ENCODE results near the gene IRX4.
"Not testable (repeated sequence)": the region's sequence is repeated elsewhere in the genome, so short reads cannot be mapped to it uniquely, and the experiment has no call there.

The IRX4 gene

GRCh38 chr5:1877103-1878049, 5.3 kb downstream of the IRX4 start:
- DNase-seq = no peak

- DNase-seq = no peak
These were observed 6.1 kb downstream of the IRX4 start for GRCh38 chr5:1876660-1877064.

DNA sequence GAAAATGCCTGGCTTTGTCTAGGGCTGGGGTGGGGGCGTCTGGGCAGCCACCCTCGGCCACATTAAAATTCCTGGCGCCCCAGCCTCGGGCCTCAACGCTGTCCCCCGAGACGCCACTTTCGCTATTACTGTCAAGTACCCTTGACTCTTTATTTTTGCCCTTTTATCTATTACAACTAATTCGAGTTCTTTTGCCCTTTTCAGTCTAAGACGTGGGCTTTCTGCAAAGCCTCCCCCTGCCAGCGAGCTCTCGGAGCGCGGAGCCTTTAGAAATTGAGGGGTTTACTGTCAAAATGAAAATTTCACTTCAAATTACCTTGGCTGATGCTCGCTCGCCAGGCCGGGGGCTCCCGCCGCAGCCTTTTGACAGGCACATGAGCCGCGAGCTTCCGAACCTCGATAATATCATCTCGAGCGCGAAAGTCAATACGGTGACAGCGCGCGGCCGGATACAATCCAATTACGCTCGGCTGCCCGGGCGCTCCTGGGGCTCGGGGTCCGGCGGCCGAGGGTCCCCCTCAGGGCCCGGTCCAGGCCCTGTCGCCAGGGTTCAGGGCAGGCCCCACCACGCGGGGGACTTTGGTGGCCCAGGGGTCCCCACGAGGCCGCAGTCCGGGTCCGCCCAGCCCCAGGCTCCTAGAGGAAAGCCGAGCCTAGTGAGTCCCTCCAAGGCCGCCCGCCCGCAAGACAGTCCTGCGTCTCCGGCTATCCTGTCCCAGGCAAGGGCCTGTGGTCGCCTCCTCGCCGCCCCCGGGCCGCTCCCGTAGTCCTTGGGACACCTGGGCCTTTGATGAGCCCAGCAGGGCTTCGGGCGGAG, 6.7 kb downstream of the IRX4 start:
- DNase-seq = no peak

- no peak for DNase-seq
These were observed 7.4 kb downstream of the IRX4 start for GRCh38 chr5:1875281-1875842.

- DNase-seq = no peak
These were observed 7.9 kb downstream of the IRX4 start for GRCh38 chr5:1874771-1875220.

DNA sequence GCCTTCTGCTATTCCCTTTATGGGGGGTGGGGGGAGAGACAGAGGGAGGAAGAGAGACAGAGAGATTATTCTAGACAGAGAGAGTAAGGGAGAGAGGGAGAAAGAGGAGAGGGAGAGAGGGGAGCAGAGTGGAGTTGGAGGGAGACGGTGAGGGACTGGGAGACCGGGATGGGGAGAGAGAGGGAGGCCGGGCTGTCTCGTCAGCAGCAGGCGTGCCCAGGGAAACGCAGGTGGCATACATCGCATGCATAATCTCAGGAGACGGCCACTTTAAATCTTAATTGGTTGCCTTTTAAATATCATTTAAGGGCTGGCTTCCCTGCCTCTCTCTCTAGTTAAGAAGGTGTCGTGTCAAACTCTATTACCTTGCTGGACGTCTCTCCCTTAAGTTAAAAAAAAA, 8.4 kb downstream of the IRX4 start:
- no peak for DNase-seq

GRCh38 chr5:1873243-1873959, 9.3 kb downstream of the IRX4 start:
- no peak for DNase-seq

- no peak for DNase-seq
These were observed 11.3 kb downstream of the IRX4 start for GRCh38 chr5:1871441-1871840.

- not testable (repeated sequence) for DNase-seq
These were observed 12.1 kb downstream of the IRX4 start for GRCh38 chr5:1870435-1871272.

- DNase-seq = no peak
These were observed 13.7 kb downstream of the IRX4 start for GRCh38 chr5:1868886-1869475.

DNA sequence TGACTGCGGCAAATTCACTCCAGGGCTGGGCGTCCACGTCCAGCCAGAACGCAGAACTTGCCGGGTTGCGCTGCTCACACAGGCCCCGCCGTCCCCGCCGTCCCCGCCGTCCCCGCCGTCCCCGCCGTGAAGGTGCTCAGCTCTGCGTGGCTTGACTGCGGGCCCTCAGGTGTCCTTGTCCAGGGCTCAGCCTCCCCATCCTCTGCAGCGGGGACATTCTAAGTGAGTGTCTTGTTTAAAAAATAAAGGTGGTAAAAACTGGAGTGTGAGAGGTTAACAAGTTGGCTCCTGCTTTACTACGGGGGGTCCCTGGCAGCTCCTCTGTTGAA, 14.9 kb downstream of the IRX4 start:
- DNase-seq = no peak

GRCh38 chr5:1867114-1867814, 15.5 kb downstream of the IRX4 start:
- no peak for DNase-seq

DNA sequence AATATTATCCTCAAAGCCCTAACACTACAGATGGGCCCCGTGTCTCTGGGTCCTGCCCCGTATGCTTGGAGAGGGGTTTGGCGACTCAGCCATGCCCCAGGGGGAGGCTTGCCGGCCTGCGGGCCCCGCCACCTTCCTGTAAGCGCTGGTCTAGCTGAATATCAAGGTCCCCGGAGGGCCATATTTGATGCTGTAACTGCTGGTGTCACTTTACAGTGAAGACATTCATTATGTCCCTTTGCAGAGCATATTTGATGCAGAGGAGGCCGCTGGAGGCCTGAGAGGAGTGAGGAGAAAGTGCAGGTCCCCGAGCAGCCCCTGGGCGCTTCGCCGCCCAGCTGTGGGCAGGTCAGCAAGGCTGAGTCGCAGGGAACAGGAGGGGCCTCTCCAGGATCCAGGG, 16.8 kb downstream of the IRX4 start:
- no peak for DNase-seq

GRCh38 chr5:1865486-1865885, 17.2 kb downstream of the IRX4 start:
- DNase-seq = no peak

DNA sequence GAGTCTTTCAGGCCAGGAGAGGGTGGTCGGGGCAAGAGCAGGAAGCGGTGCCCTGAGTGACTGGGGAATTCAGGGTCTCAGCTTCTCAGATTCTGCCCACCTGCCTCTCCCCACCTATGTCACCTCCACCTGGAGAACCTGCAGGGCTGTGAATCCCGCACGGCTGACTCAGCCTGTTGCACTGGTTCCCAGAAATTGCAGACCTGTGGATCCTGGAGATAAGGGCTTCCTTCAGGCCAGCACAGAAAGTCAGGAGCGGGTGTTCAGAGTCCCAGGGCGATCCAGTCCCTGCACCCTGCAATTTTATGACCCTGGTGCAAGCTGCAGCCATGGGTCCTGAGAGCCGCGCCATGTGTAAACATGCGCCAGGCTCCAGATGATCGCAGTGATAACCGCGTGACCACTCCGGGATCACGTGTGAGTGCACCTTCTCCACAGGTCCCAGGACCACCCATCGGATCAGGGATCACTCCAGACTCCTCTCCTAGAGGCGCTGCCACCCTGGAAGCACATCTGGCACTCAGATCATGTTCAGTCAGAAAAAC, 17.8 kb downstream of the IRX4 start:
- DNase-seq = no peak

GRCh38 chr5:1860949-1861348, 21.8 kb downstream of the IRX4 start:
- no peak for DNase-seq

DNA sequence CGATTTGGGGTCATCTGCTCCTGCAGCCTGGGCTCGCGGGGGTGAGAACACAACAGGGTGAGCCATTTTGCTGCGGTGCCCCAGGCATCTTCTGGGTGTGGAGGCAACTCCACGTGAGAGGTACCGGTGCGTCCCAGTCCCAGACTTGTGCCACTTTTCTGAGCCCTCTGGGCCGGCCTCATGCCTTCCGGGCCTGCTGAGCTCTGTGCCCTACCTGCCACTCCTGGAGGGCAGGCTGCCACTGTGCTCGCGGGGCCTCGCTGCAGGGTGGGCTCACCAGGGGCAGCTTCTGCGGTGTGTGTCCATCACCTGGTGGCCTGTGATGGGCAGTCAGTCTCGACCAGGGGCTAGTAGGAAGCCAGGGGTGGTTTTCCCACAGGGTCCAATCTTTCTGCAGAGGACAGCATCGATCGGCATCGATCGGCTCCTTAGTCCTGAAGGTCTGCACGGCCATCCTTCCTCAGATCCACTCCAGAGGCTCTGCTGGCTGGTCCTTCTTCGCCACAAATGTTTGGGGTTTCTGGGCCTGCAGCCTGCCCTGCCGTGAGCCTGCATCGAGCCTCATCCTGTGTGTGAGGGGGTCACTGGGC, 22.6 kb downstream of the IRX4 start:
- no peak for DNase-seq

DNA sequence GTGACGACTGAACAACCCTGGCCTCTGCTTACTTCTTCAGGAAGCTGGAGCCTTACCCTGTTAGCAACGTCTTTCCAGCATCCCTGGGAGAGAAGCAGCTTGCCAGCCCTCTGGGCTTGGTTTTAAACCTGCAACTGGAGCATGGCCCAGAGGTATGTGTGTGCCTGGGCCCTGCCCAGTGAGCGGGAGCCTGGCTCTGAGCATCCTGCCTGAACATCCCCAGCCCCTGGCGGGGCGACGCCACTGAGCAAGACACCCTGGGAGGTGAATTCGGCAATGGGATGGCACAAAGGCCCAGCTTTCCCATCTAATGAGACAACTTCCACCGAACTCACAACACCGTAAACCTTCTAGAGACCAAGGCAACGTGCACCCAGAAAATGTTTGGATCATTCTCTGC, 23.6 kb downstream of the IRX4 start:
- DNase-seq = no peak

- no peak for DNase-seq
These were observed 24.3 kb downstream of the IRX4 start for GRCh38 chr5:1858436-1858835.

DNA sequence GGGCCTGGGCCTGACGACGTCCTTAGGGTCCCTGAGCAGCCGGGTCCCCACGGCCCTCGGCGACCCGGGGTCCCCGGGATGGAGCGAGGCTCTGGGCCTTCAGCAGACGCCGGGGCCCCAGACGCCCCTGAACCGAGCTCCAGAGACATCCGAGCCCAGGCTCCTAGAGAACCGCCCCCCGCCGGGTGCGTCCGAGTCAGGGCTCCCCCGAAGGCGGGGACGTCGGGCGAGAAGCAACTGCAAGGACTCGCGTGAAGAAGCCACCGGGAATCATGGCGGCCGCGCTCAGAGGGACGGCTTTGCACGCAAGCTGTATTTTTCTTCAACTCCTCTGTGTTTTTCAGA, 25.5 kb downstream of the IRX4 start:
- DNase-seq = no peak
